Activated naive CD8-positive, alpha-beta T cell treated with anti-CD3 and anti-CD28 coated beads, Interleukin-2, amount 10 ng/mL, durations not matched to agents 7 days and 5 days (primary cell): ENCODE data around the gene TMEM218. TPM values are rescaled to one million over a fixed set of nuclear protein-coding genes. Genes with fewer than 3 reads are reported as not detected.

ENCODE experiments used
- total RNA-seq, 2 experiments: library from RNA; stranded (reverse); gene quantifications; one replicate each; pipeline ENCODE4 v1.2.3, GENCODE V29; 2021

TMEM218 gene
- total RNA-seq, 2 experiments from 2014 or later = 13.1 to 14.3 TPM

Other genes starting within 250 kb of the TMEM218 start
- 10 to 100 TPM; 19.6 to 23.7 TPM for gene ROBO3, start 246.2 kb downstream of the TMEM218 start, total RNA-seq
- gene ROBO4, start 213.8 kb downstream of the TMEM218 start, total RNA-seq = not detected
- not detected for gene HEPN1, start 192.4 kb downstream of the TMEM218 start, total RNA-seq
- gene HEPACAM, start 175.6 kb downstream of the TMEM218 start, total RNA-seq = not detected
- gene CCDC15, start 157.4 kb downstream of the TMEM218 start, total RNA-seq = 1 to 10 TPM; 5.9 to 6.6 TPM
- gene SLC37A2, start 48.3 kb downstream of the TMEM218 start, total RNA-seq = 1 to 10 TPM; 3.5 TPM
- gene PKNOX2, start 53.1 kb upstream of the TMEM218 start, total RNA-seq = not detected